ENCODE data around the gene CTXND1.

CTXND1 gene

DNA sequence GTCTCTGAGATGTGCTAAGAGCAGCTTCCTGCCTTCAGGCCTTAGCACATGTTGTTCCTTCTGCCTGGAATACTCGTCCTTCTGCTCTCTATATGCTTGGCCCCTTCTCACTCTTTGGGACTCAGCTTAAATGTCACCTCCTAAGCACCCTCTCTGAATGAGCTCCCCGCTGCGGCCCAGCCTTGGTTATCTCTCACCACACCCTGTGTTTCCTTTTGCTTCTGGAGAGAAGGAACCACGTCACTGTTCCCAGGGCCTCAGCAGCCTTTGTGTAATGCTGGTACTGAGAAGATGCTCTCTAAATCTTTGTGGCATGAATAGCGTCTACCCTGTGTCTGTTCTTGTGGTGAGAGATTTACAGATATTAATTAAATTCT, 97.0 kb downstream of the CTXND1 start:
- no peaks in the 10 kb centered on the region for H3K9me3 ChIP-seq
- H4K20me1 ChIP-seq, result no peaks in the 10 kb centered on the region
- H3K9ac ChIP-seq, result no peak overlapping the region
- no peak for TF ChIP-seq Cebpa-rat (IDR thresholded peaks at IDR 0.05)
- peaks cover 47% of the 10 kb centered on the region for H3K4me1 ChIP-seq
- H3K27ac ChIP-seq, result no peak overlapping the region
- no peak overlapping the region for H3K4me2 ChIP-seq
- H3K27me3 ChIP-seq, result no peaks in the 10 kb centered on the region
- H3K36me3 ChIP-seq, result peaks cover 9% of the 10 kb centered on the region
- no peak overlapping the region for H3K4me3 ChIP-seq

- H4K20me1 ChIP-seq, result no peaks in the 10 kb centered on the region
- H3K9me3 ChIP-seq, result no peaks in the 10 kb centered on the region
- H3K4me1 ChIP-seq, result peaks cover 40% of the 10 kb centered on the region
- H3K27me3 ChIP-seq, result no peaks in the 10 kb centered on the region
- H3K36me3 ChIP-seq, result peaks cover 2% of the 10 kb centered on the region
- no peak overlapping the region for H3K9ac ChIP-seq
- no peak overlapping the region for H3K27ac ChIP-seq
- H3K4me2 ChIP-seq, result peak overlapping the region; percentile 90
- no peak overlapping the region for H3K4me3 ChIP-seq
- TF ChIP-seq Cebpa-rat (IDR thresholded peaks at IDR 0.05), result no peak
Measured at GRCh38 chr15:80154336-80154735, 97.7 kb downstream of the CTXND1 start.

GRCh38 chr15:80153900-80154299, 98.1 kb downstream of the CTXND1 start:
- H3K9ac ChIP-seq, result peak overlapping the region; percentile 76
- peak overlapping the region; percentile 77 for H3K4me3 ChIP-seq
- peak overlapping the region; percentile 90 for H3K4me2 ChIP-seq
- H3K27ac ChIP-seq, result no peak overlapping the region
- H3K27me3 ChIP-seq, result no peaks in the 10 kb centered on the region
- H3K36me3 ChIP-seq, result no peaks in the 10 kb centered on the region
- no peaks in the 10 kb centered on the region for H3K9me3 ChIP-seq
- peaks cover 36% of the 10 kb centered on the region for H3K4me1 ChIP-seq
- no peaks in the 10 kb centered on the region for H4K20me1 ChIP-seq
- no peak for TF ChIP-seq Cebpa-rat (IDR thresholded peaks at IDR 0.05)

DNA sequence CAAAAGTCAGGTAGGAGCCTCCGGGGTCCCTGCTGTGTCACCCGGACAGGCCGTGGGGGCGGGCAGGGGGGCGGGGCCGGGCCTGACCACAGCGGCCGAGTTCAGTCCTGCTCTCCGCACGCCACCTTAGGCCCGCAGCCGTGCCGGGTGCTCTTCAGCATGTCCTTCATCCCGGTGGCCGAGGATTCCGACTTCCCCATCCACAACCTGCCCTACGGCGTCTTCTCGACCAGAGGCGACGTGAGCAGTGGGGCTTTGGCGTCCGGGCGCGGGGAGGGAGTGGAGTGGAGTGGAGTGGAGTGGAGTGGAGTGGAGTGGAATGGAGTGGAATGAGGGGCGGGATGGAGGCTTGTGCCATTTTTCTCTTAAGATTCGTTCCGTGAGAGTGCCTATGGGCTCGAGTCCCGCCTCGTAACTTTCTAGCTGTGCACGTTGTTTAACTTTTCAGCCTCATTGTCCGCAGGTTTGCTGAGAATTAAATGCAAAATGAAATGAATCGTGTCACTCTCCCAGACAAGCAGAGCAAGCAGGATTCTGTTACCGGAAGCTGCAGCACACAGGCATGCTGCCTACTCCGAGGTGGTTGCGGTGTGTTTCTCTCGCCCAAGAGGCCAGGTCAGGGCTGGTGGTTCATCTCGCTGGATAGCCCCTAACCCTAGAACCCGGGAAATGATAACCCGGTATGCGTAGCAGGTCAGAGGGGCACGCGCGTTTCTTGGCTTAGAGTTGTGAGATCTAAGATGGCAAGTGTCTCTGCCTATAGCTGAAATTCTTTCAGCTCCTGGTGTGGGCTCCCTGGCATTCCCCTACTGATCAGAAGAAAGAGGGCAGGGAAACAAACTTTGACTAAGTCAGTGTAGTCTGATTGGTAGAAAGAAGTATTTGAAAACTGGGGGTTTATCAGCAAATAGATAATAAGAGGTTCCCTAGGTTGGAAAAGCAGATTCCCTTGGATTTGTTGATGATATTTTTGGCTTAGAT, 98.8 kb downstream of the CTXND1 start, which contains the start of gene FAH:
FAH (plus strand) TSS at position 104 of the 981 bp plus-strand sequence; CDS start at position 160, 56 bp downstream.
- Histone ChIP-seq H3K4me1 (peaks cover 29% of the 10 kb centered on the region), H3K9ac (peak within 1 kb of the TSS; percentile 76), H3K4me2 (peak within 1 kb of the TSS; percentile 90), H4K20me1 (no peaks in the 10 kb centered on the region), H3K4me3 (peak within 1 kb of the TSS; percentile 77), H3K9me3 (no peaks in the 10 kb centered on the region), H3K36me3 (no peaks in the 10 kb centered on the region), H3K27me3 (no peaks in the 10 kb centered on the region), H3K27ac (peak within 1 kb of the TSS; percentile 58; the same call in 1 of the 2 replicates)
- no peak for TF ChIP-seq Cebpa-rat (IDR thresholded peaks at IDR 0.05)

- H3K9ac ChIP-seq, result no peak overlapping the region
- H3K4me2 ChIP-seq, result peak overlapping the region; percentile 79
- no peaks in the 10 kb centered on the region for H3K9me3 ChIP-seq
- H3K4me3 ChIP-seq, result peak overlapping the region; percentile 77
- H3K27me3 ChIP-seq, result no peaks in the 10 kb centered on the region
- H3K4me1 ChIP-seq, result peaks cover 20% of the 10 kb centered on the region
- H4K20me1 ChIP-seq, result no peaks in the 10 kb centered on the region
- TF ChIP-seq Cebpa-rat (IDR thresholded peaks at IDR 0.05), result no peak
- H3K27ac ChIP-seq, result no peak overlapping the region
- no peaks in the 10 kb centered on the region for H3K36me3 ChIP-seq
Measured at GRCh38 chr15:80152180-80152895, 99.7 kb downstream of the CTXND1 start.

- H3K4me3 ChIP-seq, result no peak overlapping the region
- peaks cover 13% of the 10 kb centered on the region for H3K4me1 ChIP-seq
- no peaks in the 10 kb centered on the region for H3K9me3 ChIP-seq
- no peak overlapping the region for H3K4me2 ChIP-seq
- H3K27ac ChIP-seq, result no peak overlapping the region
- no peak for TF ChIP-seq Cebpa-rat (IDR thresholded peaks at IDR 0.05)
- no peak overlapping the region for H3K9ac ChIP-seq
- no peaks in the 10 kb centered on the region for H3K27me3 ChIP-seq
- H4K20me1 ChIP-seq, result no peaks in the 10 kb centered on the region
- H3K36me3 ChIP-seq, result no peaks in the 10 kb centered on the region
Measured at GRCh38 chr15:80151576-80151975, 100.4 kb downstream of the CTXND1 start.

GRCh38 chr15:80151148-80151547, 100.9 kb downstream of the CTXND1 start:
- Histone ChIP-seq H4K20me1 (no peaks in the 10 kb centered on the region), H3K27ac (no peak overlapping the region), H3K9ac (no peak overlapping the region), H3K36me3 (no peaks in the 10 kb centered on the region), H3K4me1 (peaks cover 13% of the 10 kb centered on the region), H3K4me2 (no peak overlapping the region), H3K9me3 (no peaks in the 10 kb centered on the region), H3K4me3 (no peak overlapping the region), H3K27me3 (no peaks in the 10 kb centered on the region)
- no peak for TF ChIP-seq Cebpa-rat (IDR thresholded peaks at IDR 0.05)
